Measurements from ENCODE around the gene PRDM16. TPM values are rescaled to one million over a fixed set of nuclear protein-coding genes. Genes with fewer than 3 reads are reported as not detected.

The PRDM16 gene
- total RNA-seq, 1 experiment from 2014 or later: 0.17 TPM

GRCh38 chr1:3227893-3228292 is 158.9 kb downstream of the PRDM16 start:
- TF ChIP-seq, protein P1, sequence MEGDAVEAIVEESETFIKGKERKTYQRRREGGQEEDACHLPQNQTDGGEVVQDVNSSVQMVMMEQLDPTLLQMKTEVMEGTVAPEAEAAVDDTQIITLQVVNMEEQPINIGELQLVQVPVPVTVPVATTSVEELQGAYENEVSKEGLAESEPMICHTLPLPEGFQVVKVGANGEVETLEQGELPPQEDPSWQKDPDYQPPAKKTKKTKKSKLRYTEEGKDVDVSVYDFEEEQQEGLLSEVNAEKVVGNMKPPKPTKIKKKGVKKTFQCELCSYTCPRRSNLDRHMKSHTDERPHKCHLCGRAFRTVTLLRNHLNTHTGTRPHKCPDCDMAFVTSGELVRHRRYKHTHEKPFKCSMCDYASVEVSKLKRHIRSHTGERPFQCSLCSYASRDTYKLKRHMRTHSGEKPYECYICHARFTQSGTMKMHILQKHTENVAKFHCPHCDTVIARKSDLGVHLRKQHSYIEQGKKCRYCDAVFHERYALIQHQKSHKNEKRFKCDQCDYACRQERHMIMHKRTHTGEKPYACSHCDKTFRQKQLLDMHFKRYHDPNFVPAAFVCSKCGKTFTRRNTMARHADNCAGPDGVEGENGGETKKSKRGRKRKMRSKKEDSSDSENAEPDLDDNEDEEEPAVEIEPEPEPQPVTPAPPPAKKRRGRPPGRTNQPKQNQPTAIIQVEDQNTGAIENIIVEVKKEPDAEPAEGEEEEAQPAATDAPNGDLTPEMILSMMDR (conservative IDR thresholded peaks at IDR 0.05): no peak
- H3K23ac ChIP-seq (ENCODE audit: insufficient read length, low read depth, low read length): no peak overlapping the region
- no CpG with 5 or more reads among the region's 20 CpGs for WGBS (ENCODE audit: extremely low coverage, insufficient read length, low lambda C conversion rate)
- no peak overlapping the region for H2BK12ac ChIP-seq (ENCODE audit: insufficient read length, low read depth, low read length)
- H2AK5ac ChIP-seq (ENCODE audit: insufficient read length, low read length): no peak overlapping the region
- no peak overlapping the region for H3T11ph ChIP-seq (ENCODE audit: low read length)
- no peak for DNase-seq
- H4K20me1 ChIP-seq (ENCODE audit: control insufficient read depth, insufficient read depth, insufficient read length): no peaks in the 10 kb centered on the region
- no peak overlapping the region for H4K5ac ChIP-seq (ENCODE audit: insufficient read length, low read depth, low read length)
- H3K56ac ChIP-seq (ENCODE audit: insufficient read length, low read depth, low read length): no peak overlapping the region
- no peaks in the 10 kb centered on the region for H3K23me2 ChIP-seq (ENCODE audit: insufficient read length, low read depth, low read length, poor library complexity, severe bottlenecking)
- no peak overlapping the region for H3K27ac ChIP-seq (ENCODE audit: insufficient read length, low read depth, low read length)
- H4K8ac ChIP-seq (replicated peaks; ENCODE audit: insufficient read length, low read depth, low read length): no peak overlapping the region
- Mint-ChIP-seq H3K4me3 (no peak overlapping the region), H3K36me3 (ENCODE audit: insufficient read depth in 1 of 3, low read depth in 3 of 3) (no peaks in the 10 kb centered on the region), H3K27me3 (ENCODE audit: low read depth) (peaks cover 4% of the 10 kb centered on the region), H3K4me1 (peaks cover 2 to 14% of the 10 kb centered on the region in 2 experiments; a peak in 2 of 4 replicates), H3K27ac (no peak overlapping the region), H3K9me3 (no peaks in the 10 kb centered on the region)
- no peaks in the 10 kb centered on the region for H3K27me3 ChIP-seq (ENCODE audit: insufficient read depth, low read length)
- H4K91ac ChIP-seq (ENCODE audit: insufficient read length, low read depth, low read length): no peak overlapping the region
- H3K18ac ChIP-seq (ENCODE audit: insufficient read length, low read depth, low read length): no peak overlapping the region
- no peak overlapping the region for H2BK120ac ChIP-seq (ENCODE audit: low read depth, low read length, poor library complexity, severe bottlenecking)
- H2AFZ ChIP-seq (ENCODE audit: low read length): no peak overlapping the region
- no peak overlapping the region for H3K4me2 ChIP-seq (ENCODE audit: insufficient read depth, insufficient read length, low read length)
- H3K79me2 ChIP-seq (ENCODE audit: insufficient read depth, low read length): no peaks in the 10 kb centered on the region
- H2BK5ac ChIP-seq (ENCODE audit: insufficient read length, low read length): no peak overlapping the region
- no peak overlapping the region for H2BK20ac ChIP-seq (ENCODE audit: low read depth, low read length, poor library complexity, severe bottlenecking)
- no peak overlapping the region for H3K9ac ChIP-seq (ENCODE audit: extremely low read depth, insufficient read length, low read length)
- H3K14ac ChIP-seq (ENCODE audit: insufficient read depth, low read length): no peak overlapping the region
- H3K4me1 ChIP-seq (ENCODE audit: insufficient read depth, low read length): no peaks in the 10 kb centered on the region
- no peak overlapping the region for H2BK15ac ChIP-seq (ENCODE audit: low read depth, low read length)
- H3K79me1 ChIP-seq (ENCODE audit: insufficient read depth, low read depth, low read length, poor library complexity, severe bottlenecking): no peaks in the 10 kb centered on the region
- no peak overlapping the region for H3K4ac ChIP-seq (ENCODE audit: low read depth, low read length)
- no peaks in the 10 kb centered on the region for H3K9me3 ChIP-seq (ENCODE audit: control insufficient read depth, low read depth, low read length)

Measured in H9 (cell line).